Mesendoderm (in vitro differentiated cells): ENCODE results near the gene ZC3H4. TPM values are rescaled to one million over a fixed set of nuclear protein-coding genes. Genes with fewer than 3 reads are reported as not detected.

Experiments
- DNase-seq: peaks from one replicate; pipeline ENCODE4 v3.0.0; 2013
- H2AK5ac ChIP-seq: 2 replicates; pipeline ENCODE4 v1.6.1; 2013; ENCODE audit warnings: low read length, inconsistent platforms
- H2BK120ac ChIP-seq: 2 replicates; pipeline ENCODE4 v1.6.1; 2013; ENCODE audit warnings: low read depth, mild to moderate bottlenecking, low read length, moderate library complexity, mixed read lengths
- H2BK15ac ChIP-seq: replicated peaks from 2 replicates; pipeline ENCODE4 v1.6.1; 2013; ENCODE audit warnings: low read depth, mild to moderate bottlenecking, moderate library complexity
- H2BK5ac ChIP-seq: 2 replicates; pipeline ENCODE4 v1.6.1; 2013; ENCODE audit warnings: low read length, inconsistent platforms
- H3K18ac ChIP-seq: 2 replicates; pipeline ENCODE4 v1.6.1; 2013; ENCODE audit warnings: mild to moderate bottlenecking, low read length, mixed read lengths
- H3K23ac ChIP-seq: one replicate; pipeline ENCODE4 v1.6.1; 2013; ENCODE audit warnings: low read length
- H3K27ac ChIP-seq: 2 replicates; pipeline ENCODE4 v1.5.1; 2013; ENCODE audit warnings: low read depth, mild to moderate bottlenecking, inconsistent platforms, low read length, moderate library complexity
- H3K27me3 ChIP-seq: 2 replicates; pipeline ENCODE4 v1.6.1; 2013; ENCODE audit warnings: low read length, control low read depth, mild to moderate bottlenecking, inconsistent platforms; ENCODE audit not compliant: insufficient read depth, poor library complexity
- H3K36me3 ChIP-seq: 2 replicates; pipeline ENCODE4 v1.6.1; 2013; ENCODE audit warnings: low read length, inconsistent platforms; ENCODE audit not compliant: control insufficient read depth, insufficient read depth
- H3K4ac ChIP-seq: one replicate; pipeline ENCODE4 v1.6.1; 2013; ENCODE audit warnings: low read depth, mild to moderate bottlenecking, low read length, moderate library complexity
- H3K4me1 ChIP-seq: 2 replicates; pipeline ENCODE4 v1.6.1; 2013; ENCODE audit warnings: low read depth, low read length, inconsistent platforms; ENCODE audit not compliant: control insufficient read depth
- H3K4me2 ChIP-seq: 2 replicates; pipeline ENCODE4 v1.6.1; 2013; ENCODE audit warnings: low read length
- H3K4me3 ChIP-seq: 2 replicates; pipeline ENCODE4 v1.5.1; 2013; ENCODE audit warnings: mild to moderate bottlenecking, low read length
- H3K56ac ChIP-seq: one replicate; pipeline ENCODE4 v1.6.1; 2013; ENCODE audit warnings: low read length
- H3K79me1 ChIP-seq: 2 replicates; pipeline ENCODE4 v1.6.1; 2013; ENCODE audit warnings: low read length, inconsistent platforms
- H3K79me2 ChIP-seq: 2 replicates; pipeline ENCODE4 v1.6.1; 2013; ENCODE audit warnings: mild to moderate bottlenecking, low read length; ENCODE audit not compliant: control insufficient read depth, insufficient read depth
- H3K9ac ChIP-seq: 2 replicates; pipeline ENCODE4 v1.6.1; 2013; ENCODE audit warnings: low read length, inconsistent platforms
- H4K5ac ChIP-seq: one replicate; pipeline ENCODE4 v1.6.1; 2013; ENCODE audit warnings: low read length
- H4K8ac ChIP-seq: one replicate; pipeline ENCODE4 v1.6.1; 2013; ENCODE audit warnings: low read depth, mild to moderate bottlenecking, control low read depth, low read length, moderate library complexity
- WGBS: extraction: QIAGEN DNeasy Blood & Tissue Kit; methylation state at CpG from one replicate; pipeline ENCODE4 v1.1.7; 2013; ENCODE audit warnings: low lambda C conversion rate, missing lambda C conversion rate; ENCODE audit not compliant: insufficient coverage; ENCODE audit errors: extremely low coverage; 5-methylcytosine and 5-hydroxymethylcytosine counted together
- polyA plus RNA-seq, 2 experiments: library from polyadenylated mRNA; stranded (reverse); fragments of 200-250 nt; gene quantifications; one replicate each; pipeline ENCODE4 v1.2.3, GENCODE V29; 2013

The ZC3H4 gene
- polyA plus RNA-seq (2013, experiment 1 of 2) = 40.0 TPM
- 40.7 TPM for polyA plus RNA-seq (2013, experiment 2 of 2)

- Histone ChIP-seq H2BK15ac (no peak within 1 kb of the TSS), H3K18ac (peak within 1 kb of the TSS; percentile 98), H3K27me3 (no peaks in the 10 kb centered on the region), H3K27ac (peak within 1 kb of the TSS; percentile 99), H4K5ac (no peak within 1 kb of the TSS), H2AK5ac (peak within 1 kb of the TSS; percentile 14), H3K4me1 (no peaks in the 10 kb centered on the region), H3K56ac (peak within 1 kb of the TSS; percentile 99), H3K4ac (peak within 1 kb of the TSS; percentile 99), H3K4me3 (peak within 1 kb of the TSS; percentile 59), H2BK120ac (peak within 1 kb of the TSS; percentile 74), H3K9ac (peak within 1 kb of the TSS; percentile 99), H3K79me1 (no peaks in the 10 kb centered on the region), H3K36me3 (no peaks in the 10 kb centered on the region), H3K4me2 (peak within 1 kb of the TSS; percentile 74), H2BK5ac (peak within 1 kb of the TSS; percentile 96), H3K23ac (peak within 1 kb of the TSS; percentile 83), H4K8ac (peak within 1 kb of the TSS; percentile 99), H3K79me2 (peaks cover 30% of the 10 kb centered on the region)
- peak; percentile 100 for DNase-seq
- WGBS = no CpG with 5 or more reads among the region's 59 CpGs
Measured at GRCh38 chr19:47112997-47113849, at the start of gene ZC3H4. Gene ZC3H4, minus strand, starts transcription at chr19:47113776. Its CDS starts 1,192 bp downstream, at chr19:47112584.

GRCh38 chr19:47161876-47162489 lies 48.4 kb upstream of the ZC3H4 start:
- Histone ChIP-seq H3K36me3 (peaks cover 8% of the 10 kb centered on the region), H2AK5ac (no peak overlapping the region), H3K9ac (no peak overlapping the region), H3K4me1 (peaks cover 14% of the 10 kb centered on the region), H3K4me2 (no peak overlapping the region), H3K4me3 (no peak overlapping the region), H2BK5ac (no peak overlapping the region), H3K4ac (no peak overlapping the region), H3K27ac (no peak overlapping the region), H2BK15ac (no peak overlapping the region), H3K23ac (no peak overlapping the region), H3K18ac (no peak overlapping the region), H4K8ac (no peak overlapping the region), H3K79me1 (peaks cover 10% of the 10 kb centered on the region), H4K5ac (no peak overlapping the region), H3K27me3 (no peaks in the 10 kb centered on the region), H3K79me2 (peaks cover 16% of the 10 kb centered on the region), H2BK120ac (no peak overlapping the region), H3K56ac (no peak overlapping the region)
- no CpG with 5 or more reads among the region's 3 CpGs for WGBS
- DNase-seq = no peak

GRCh38 chr19:47158879-47159503 lies 45.4 kb upstream of the ZC3H4 start:
- peak overlapping the region; percentile 81 for H3K27ac ChIP-seq
- H2BK5ac ChIP-seq = peak overlapping the region; percentile 82
- H4K8ac ChIP-seq = no peak overlapping the region
- no peak overlapping the region for H2BK15ac ChIP-seq
- H2AK5ac ChIP-seq = no peak overlapping the region
- no peak overlapping the region for H4K5ac ChIP-seq
- H3K9ac ChIP-seq = peak overlapping the region; percentile 43
- H2BK120ac ChIP-seq = no peak overlapping the region
- no CpG with 5 or more reads among the region's 7 CpGs for WGBS
- no peak for DNase-seq
- H3K79me1 ChIP-seq = peaks cover 12% of the 10 kb centered on the region
- H3K4me3 ChIP-seq = no peak overlapping the region
- peaks cover 16% of the 10 kb centered on the region for H3K36me3 ChIP-seq
- H3K4me2 ChIP-seq = no peak overlapping the region
- peak overlapping the region; percentile 42 for H3K18ac ChIP-seq
- peak overlapping the region; percentile 81 for H3K56ac ChIP-seq
- H3K27me3 ChIP-seq = no peaks in the 10 kb centered on the region
- H3K4ac ChIP-seq = no peak overlapping the region
- H3K23ac ChIP-seq = no peak overlapping the region
- H3K79me2 ChIP-seq = peaks cover 14% of the 10 kb centered on the region
- peaks cover 17% of the 10 kb centered on the region for H3K4me1 ChIP-seq

- H3K4me1 ChIP-seq = peaks cover 17% of the 10 kb centered on the region
- H3K4me3 ChIP-seq = no peak overlapping the region
- H3K79me2 ChIP-seq = peaks cover 14% of the 10 kb centered on the region
- H3K4ac ChIP-seq = peak overlapping the region; percentile 8
- H3K56ac ChIP-seq = peak overlapping the region; percentile 81
- H4K8ac ChIP-seq = no peak overlapping the region
- H2BK5ac ChIP-seq = peak overlapping the region; percentile 82
- no peak overlapping the region for H2BK15ac ChIP-seq
- peak overlapping the region; percentile 57 for H2AK5ac ChIP-seq
- no peak overlapping the region for H3K4me2 ChIP-seq
- peak overlapping the region; percentile 43 for H3K9ac ChIP-seq
- no peak overlapping the region for H2BK120ac ChIP-seq
- no CpG with 5 or more reads among the region's 8 CpGs for WGBS
- H3K18ac ChIP-seq = peak overlapping the region; percentile 42
- H3K27ac ChIP-seq = peak overlapping the region; percentile 81
- H3K79me1 ChIP-seq = peaks cover 12% of the 10 kb centered on the region
- no peak overlapping the region for H4K5ac ChIP-seq
- DNase-seq = no peak
- H3K27me3 ChIP-seq = no peaks in the 10 kb centered on the region
- H3K23ac ChIP-seq = peak overlapping the region; percentile 90
- peaks cover 16% of the 10 kb centered on the region for H3K36me3 ChIP-seq
Measured at GRCh38 chr19:47158367-47158791, 44.8 kb upstream of the ZC3H4 start.

- Histone ChIP-seq H3K27ac (peak overlapping the region; percentile 81), H3K9ac (peak overlapping the region; percentile 43)
- no CpG with 5 or more reads among the region's 10 CpGs for WGBS
Measured at GRCh38 chr19:47157431-47158321, 44.1 kb upstream of the ZC3H4 start.

More at GRCh38 chr19:47157431-47158321, 44.1 kb upstream of the ZC3H4 start:
- Histone ChIP-seq H3K4me2 (peak overlapping the region; percentile 1), H2BK5ac (peak overlapping the region; percentile 82), H3K36me3 (peaks cover 16% of the 10 kb centered on the region), H4K5ac (no peak overlapping the region), H3K56ac (peak overlapping the region; percentile 81), H3K79me1 (peaks cover 15% of the 10 kb centered on the region), H2BK120ac (no peak overlapping the region), H3K23ac (peak overlapping the region; percentile 85), H3K4ac (peak overlapping the region; percentile 8), H2AK5ac (peak overlapping the region; percentile 34), H3K79me2 (peaks cover 18% of the 10 kb centered on the region), H3K4me3 (no peak overlapping the region), H3K4me1 (peaks cover 19% of the 10 kb centered on the region), H2BK15ac (no peak overlapping the region), H3K27me3 (no peaks in the 10 kb centered on the region), H4K8ac (no peak overlapping the region), H3K18ac (peak overlapping the region; percentile 45)
- DNase-seq = peak; percentile 97
